Omental fat pad (tissue), 4 donors: ENCODE measurements around the gene PSME3. TPM values are rescaled to one million over a fixed set of nuclear protein-coding genes. Genes with fewer than 3 reads are reported as not detected.
"Not testable (repeated sequence)": the region's sequence is repeated elsewhere in the genome, so short reads cannot be mapped to it uniquely, and the experiment has no call there.

Experiments
- ATAC-seq: fragments of 150-250 bp; one replicate; pipeline ENCODE4 v1.9.1; 2016; ENCODE audit warnings: mild to moderate bottlenecking, moderate library complexity; ENCODE audit not compliant: low FRiP score
- DNase-seq: peaks from one replicate; pipeline ENCODE4 v3.0.0-alpha.2; 2019; ENCODE audit warnings: low spot score
- CTCF ChIP-seq, 3 donors: fragments of 450-650 bp; IDR thresholded peaks; one replicate each; pipeline ENCODE4 v1.5.1; 2016 to 2017; ENCODE audit warnings: antibody characterized with exemption in 3 of 3, mild to moderate bottlenecking in 3 of 3, moderate library complexity in 2 of 3
- total RNA-seq, 4 donors: library from RNA; depleted of rRNA; stranded (reverse); fragments of >200 nt; gene quantifications; one replicate each; pipeline ENCODE4 v1.1.0, GENCODE V29; 2016

PSME3 gene
- total RNA-seq, 4 donors from 2014 or later, result 72.1 to 122 (median 77.8) TPM

GRCh38 chr17:42857389-42857788 is 24.2 kb downstream of the PSME3 start:
- no peak for ATAC-seq
- DNase-seq, result no peak
- TF ChIP-seq CTCF (IDR thresholded peaks at IDR 0.05), result no peak

- DNase-seq (no peak), ATAC-seq (no peak)
- TF ChIP-seq CTCF (IDR thresholded peaks at IDR 0.05), result no peak
Observed at GRCh38 chr17:42865638-42866094, 32.5 kb downstream of the PSME3 start.

- ATAC-seq (no peak), DNase-seq (no peak)
Observed at GRCh38 chr17:42866216-42866615, 33.0 kb downstream of the PSME3 start.

GRCh38 chr17:42866631-42867575 is 33.7 kb downstream of the PSME3 start:
- TF ChIP-seq CTCF (IDR thresholded peaks at IDR 0.05), result no peak
- DNase-seq (no peak), ATAC-seq (no peak)

More at GRCh38 chr17:42866216-42866615, 33.0 kb downstream of the PSME3 start:
- no peak for TF ChIP-seq CTCF (IDR thresholded peaks at IDR 0.05)

- DNase-seq, ATAC-seq: not testable (repeated sequence)
Observed at GRCh38 chr17:42867694-42868261, 34.6 kb downstream of the PSME3 start.

- DNase-seq (no peak), ATAC-seq (no peak)
- no peak for TF ChIP-seq CTCF (IDR thresholded peaks at IDR 0.05)
Observed at GRCh38 chr17:42868338-42868737, 35.1 kb downstream of the PSME3 start.

- TF ChIP-seq CTCF (IDR thresholded peaks at IDR 0.05), result no peak
- DNase-seq (no peak), ATAC-seq (no peak)
Observed at GRCh38 chr17:42871647-42872046, 38.5 kb downstream of the PSME3 start.
